ENCODE measurements around the gene EFCAB8.

DNA sequence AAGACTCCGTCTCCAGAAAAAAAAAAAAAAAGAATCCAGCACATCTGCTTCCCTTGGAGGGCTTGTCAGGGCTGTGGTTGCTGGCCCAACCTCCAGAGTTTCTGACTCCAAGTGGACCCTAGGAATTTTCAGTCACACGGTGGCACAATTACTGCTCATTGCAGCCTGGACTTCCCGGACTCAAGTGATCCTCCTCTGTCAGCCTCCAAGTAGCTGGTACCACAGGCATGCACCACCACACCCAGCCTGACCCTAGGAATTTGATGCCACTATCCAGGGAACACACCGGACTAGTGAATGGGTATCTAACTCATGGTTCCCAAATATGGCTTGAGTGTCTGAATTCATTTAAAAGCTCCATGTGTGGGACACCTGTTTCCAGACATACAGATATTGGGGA, 48.8 kb upstream of the EFCAB8 start:
- no peak for TF ChIP-seq POLR2A (IDR thresholded peaks at IDR 0.05)
- TF ChIP-seq, protein P1, sequence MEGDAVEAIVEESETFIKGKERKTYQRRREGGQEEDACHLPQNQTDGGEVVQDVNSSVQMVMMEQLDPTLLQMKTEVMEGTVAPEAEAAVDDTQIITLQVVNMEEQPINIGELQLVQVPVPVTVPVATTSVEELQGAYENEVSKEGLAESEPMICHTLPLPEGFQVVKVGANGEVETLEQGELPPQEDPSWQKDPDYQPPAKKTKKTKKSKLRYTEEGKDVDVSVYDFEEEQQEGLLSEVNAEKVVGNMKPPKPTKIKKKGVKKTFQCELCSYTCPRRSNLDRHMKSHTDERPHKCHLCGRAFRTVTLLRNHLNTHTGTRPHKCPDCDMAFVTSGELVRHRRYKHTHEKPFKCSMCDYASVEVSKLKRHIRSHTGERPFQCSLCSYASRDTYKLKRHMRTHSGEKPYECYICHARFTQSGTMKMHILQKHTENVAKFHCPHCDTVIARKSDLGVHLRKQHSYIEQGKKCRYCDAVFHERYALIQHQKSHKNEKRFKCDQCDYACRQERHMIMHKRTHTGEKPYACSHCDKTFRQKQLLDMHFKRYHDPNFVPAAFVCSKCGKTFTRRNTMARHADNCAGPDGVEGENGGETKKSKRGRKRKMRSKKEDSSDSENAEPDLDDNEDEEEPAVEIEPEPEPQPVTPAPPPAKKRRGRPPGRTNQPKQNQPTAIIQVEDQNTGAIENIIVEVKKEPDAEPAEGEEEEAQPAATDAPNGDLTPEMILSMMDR (IDR thresholded peaks at IDR 0.05): no peak

Measured in ovary (tissue), 3 donors.